ENCODE measurements around the gene HEMK1.

Gene HEMK1

DNA sequence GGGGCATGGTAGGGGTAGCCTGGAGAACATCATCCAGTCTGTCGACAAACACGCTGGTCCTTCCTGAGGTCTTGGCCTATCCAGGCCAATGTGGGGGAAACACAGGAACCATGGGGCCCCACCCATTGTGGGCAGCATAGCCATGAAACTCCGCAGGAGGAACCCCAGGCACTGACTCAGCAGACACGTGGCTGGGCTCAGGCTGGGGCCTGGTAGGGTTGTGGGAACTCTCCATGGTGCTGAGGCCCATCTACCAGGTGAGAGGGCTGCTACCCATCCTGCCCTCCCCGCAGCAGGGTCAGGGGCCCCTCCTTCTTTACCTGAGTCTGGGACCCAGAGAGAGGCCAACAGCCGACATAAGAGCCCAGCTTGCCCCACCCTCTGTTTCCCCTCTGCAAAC, 43.3 kb upstream of the HEMK1 start:
- TF ChIP-seq CTCF (conservative IDR thresholded peaks at IDR 0.05; ENCODE audit: low read length) = no peak
- no peak overlapping the region for H3K4me3 ChIP-seq (ENCODE audit: low read length)
- peak; percentile 15 for DNase-seq (ENCODE audit: low read depth)

DNA sequence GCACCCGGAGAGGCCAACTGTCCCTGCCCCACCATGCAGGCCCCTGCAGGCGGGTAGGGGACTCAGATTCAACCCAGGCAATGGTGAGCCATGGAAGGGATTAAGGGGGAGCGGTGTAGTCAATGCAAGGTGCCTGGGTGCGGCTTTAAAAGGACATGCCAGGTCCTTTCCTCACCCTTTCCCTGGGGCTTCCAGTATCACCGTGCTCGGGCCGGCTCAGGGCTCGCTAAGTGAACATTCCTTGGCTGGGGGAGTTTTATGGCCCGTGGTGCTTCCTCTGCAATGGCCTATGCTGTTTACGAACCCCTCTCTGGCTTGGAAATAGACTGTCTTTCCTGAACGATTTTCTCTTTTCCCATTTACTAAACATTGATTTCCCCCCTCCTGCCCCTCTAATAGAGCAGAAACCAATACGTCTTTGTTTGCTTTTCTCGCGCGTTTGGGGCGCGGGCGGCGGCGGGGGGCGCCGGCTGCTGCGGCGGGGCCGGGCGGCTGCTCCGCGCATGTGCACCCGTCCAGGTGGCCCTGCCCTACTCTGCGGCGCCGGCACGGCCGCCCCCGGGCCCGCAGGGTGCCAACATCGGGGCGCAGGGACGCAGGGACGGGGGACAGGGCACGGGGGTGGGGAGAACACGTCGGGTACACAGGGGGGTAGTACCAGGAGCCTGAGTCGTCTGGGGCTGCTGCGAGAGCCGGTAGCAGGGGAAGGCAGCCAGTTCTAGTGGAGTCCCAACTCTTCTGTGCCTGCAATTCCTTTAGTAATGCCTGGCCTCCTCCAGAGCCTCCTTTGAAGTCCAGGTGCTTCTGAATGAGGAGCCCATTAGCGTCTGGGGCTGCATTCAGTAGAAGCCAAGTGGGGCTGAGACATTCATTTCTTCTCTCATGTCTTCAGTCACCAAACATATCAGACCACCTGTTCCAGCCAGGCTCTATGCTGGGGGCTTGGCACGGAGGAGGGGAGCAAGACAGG, 39.0 kb upstream of the HEMK1 start:
- DNase-seq (ENCODE audit: low read depth) = no peak
- no peak for TF ChIP-seq CTCF (conservative IDR thresholded peaks at IDR 0.05; ENCODE audit: low read length)
- no peak overlapping the region for H3K4me3 ChIP-seq (ENCODE audit: low read length)

- no peak overlapping the region for H3K4me3 ChIP-seq (ENCODE audit: low read length)
- no peak for TF ChIP-seq CTCF (conservative IDR thresholded peaks at IDR 0.05; ENCODE audit: low read length)
- no peak for DNase-seq (ENCODE audit: low read depth)
Measured at GRCh38 chr3:50531201-50531600, 38.1 kb upstream of the HEMK1 start.

DNA sequence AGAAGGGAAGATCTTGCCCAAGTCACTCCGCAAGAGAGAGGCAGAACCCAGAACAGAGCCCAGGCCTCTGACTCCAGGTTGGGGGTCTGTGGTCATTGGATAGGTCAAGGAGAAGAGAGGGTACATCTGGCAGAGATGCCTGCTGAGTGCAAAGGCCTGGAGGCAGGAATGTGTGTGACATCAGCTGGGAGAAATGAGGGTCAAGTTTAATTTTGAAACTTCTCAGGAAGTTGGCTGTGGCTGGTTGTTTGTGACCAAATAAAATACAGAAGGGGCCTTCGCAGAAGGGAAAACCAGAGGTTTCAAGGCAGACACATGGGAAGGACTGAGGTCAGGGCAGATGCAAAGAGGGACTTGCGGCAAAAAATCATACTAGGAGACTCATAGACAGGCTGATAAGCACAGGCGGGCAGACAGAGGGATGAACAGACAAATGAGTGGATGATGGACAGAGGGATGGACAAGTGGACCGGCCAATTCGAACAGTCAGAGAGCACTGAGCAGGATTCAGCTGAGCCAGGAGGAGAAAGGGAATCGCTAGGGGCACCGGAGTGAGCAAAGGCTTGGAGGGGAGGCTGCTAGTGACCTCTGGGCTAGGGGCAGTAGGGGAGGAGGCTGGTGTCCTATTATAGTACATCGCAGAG, 37.1 kb upstream of the HEMK1 start:
- H3K4me3 ChIP-seq (ENCODE audit: low read length) = no peak overlapping the region
- no peak for DNase-seq (ENCODE audit: low read depth)
- TF ChIP-seq CTCF (conservative IDR thresholded peaks at IDR 0.05; ENCODE audit: low read length) = peak; percentile 22; the same call in 1 of the 2 replicates

GRCh38 chr3:50533316-50533715, 36.0 kb upstream of the HEMK1 start:
- TF ChIP-seq CTCF (conservative IDR thresholded peaks at IDR 0.05; ENCODE audit: low read length) = no peak
- no peak for DNase-seq (ENCODE audit: low read depth)
- no peak overlapping the region for H3K4me3 ChIP-seq (ENCODE audit: low read length)

DNA sequence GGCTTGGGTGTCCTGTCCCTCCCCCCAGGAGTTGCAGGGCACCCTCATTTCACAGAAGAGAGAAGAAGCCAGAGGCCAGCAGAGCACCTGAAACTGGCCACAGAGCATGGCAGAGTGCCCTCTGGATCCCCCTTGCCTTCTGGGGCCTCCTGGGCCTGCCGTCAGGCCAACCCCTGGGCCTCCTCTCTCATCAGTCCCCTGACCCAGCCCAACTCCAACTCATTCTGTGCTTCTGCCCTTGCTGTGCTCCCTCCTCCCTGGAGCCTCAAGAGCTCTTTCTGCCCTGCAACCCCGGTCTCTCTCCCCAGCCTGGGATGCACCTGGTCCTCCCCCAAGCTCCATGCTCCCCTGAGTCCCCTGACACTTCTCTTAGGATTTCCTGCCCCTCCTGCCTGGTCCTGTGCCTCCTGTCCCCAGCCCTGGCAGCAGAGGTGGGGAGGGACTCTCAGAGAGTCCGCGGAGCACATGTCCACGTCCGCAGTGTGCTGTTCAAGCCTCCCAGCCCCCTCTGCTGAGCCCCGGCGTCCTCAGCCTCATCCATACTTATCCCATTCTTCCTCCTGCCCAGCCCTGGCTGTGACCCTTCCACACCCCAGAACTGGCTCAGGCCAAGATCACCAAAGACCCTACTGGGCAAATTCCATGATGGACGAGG, 35.4 kb upstream of the HEMK1 start:
- no peak for TF ChIP-seq CTCF (conservative IDR thresholded peaks at IDR 0.05; ENCODE audit: low read length)
- DNase-seq (ENCODE audit: low read depth) = no peak
- no peak overlapping the region for H3K4me3 ChIP-seq (ENCODE audit: low read length)
